Stimulated activated memory B cell treated with anti-CD40 and anti-IgM and Interleukin-4, amounts not matched to agents 10 μg/mL and 1 μg/mL and 100 μg/mL, for 72 hours (primary cell): ENCODE data around the gene SEC22C.

Source experiments
- ATAC-seq: fragments of 150-1000 bp; cut with Tn5 transposase; 2 replicates; pipeline ENCODE4 v1.10.0; 2021
- H3K27ac Mint-ChIP-seq: one replicate; pipeline ENCODE4 v1.8.0; 2022; ENCODE audit warnings: mild to moderate bottlenecking, mixed read lengths
- H3K27me3 Mint-ChIP-seq: one replicate; pipeline ENCODE4 v1.8.0; 2022; ENCODE audit warnings: mixed read lengths
- H3K36me3 Mint-ChIP-seq: one replicate; pipeline ENCODE4 v1.8.0; 2022; ENCODE audit warnings: mixed read lengths
- H3K4me1 Mint-ChIP-seq: one replicate; pipeline ENCODE4 v1.8.0; 2022; ENCODE audit warnings: mixed read lengths
- H3K4me3 Mint-ChIP-seq: one replicate; pipeline ENCODE4 v1.8.0; 2022; ENCODE audit warnings: mild to moderate bottlenecking, moderate library complexity, mixed read lengths
- H3K9me3 Mint-ChIP-seq: one replicate; pipeline ENCODE4 v1.8.0; 2022; ENCODE audit warnings: mixed read lengths

SEC22C gene

DNA sequence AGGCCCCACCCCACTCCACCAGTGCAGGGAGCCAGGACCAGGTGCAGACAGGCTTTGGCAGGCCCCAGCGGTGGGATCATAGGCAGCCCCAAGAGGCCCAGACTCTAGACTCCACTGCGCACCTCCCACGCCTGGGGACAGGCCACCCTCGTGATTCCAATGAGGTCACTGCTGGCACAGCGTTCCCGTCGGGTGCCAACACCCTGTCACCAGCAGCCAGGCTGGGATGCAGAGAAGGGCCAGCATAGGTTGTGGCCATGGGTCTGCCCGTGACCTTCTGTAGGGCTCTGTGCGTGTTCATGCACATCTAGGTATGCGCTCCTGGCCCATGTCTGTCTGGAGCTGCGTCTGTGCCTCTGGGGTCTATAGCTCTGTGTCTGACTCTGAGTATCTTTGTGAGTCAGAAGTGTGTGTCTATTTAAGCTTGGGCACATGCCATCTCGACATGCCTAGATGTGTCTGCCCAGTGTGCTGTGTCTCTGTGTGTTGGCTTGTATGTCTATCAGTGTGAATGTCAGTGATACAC lies 66.3 kb downstream of the SEC22C start:
- no peak for ATAC-seq
- H3K4me3 Mint-ChIP-seq, result no peak overlapping the region
- no peaks in the 10 kb centered on the region for H3K36me3 Mint-ChIP-seq
- H3K27ac Mint-ChIP-seq, result no peak overlapping the region
- H3K27me3 Mint-ChIP-seq, result peaks cover 9% of the 10 kb centered on the region
- H3K4me1 Mint-ChIP-seq, result no peaks in the 10 kb centered on the region
- no peaks in the 10 kb centered on the region for H3K9me3 Mint-ChIP-seq

DNA sequence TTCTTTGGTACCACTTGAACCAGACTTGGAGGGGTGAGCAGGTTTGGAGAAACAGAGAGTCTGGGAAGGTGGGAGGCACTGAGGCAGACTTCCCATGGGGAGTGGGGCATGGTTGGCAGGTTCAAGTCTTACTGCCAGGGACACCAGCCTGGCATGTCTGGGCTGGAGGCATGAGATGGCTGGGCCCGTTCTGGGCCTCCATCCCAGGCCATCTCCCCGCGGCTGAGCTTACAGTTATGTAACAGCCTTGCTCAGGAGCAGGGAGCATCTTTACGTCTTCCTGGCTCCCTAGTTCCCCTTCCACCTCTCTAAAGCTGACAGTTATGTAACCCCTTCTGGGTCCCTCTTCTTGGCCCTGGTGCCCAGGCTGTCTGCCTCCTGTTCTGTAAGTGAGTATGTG lies 66.9 kb downstream of the SEC22C start:
- ATAC-seq, result no peak
- Mint-ChIP-seq H3K9me3 (no peaks in the 10 kb centered on the region), H3K27me3 (peaks cover 9% of the 10 kb centered on the region), H3K4me1 (no peaks in the 10 kb centered on the region), H3K27ac (no peak overlapping the region), H3K4me3 (no peak overlapping the region), H3K36me3 (no peaks in the 10 kb centered on the region)

DNA sequence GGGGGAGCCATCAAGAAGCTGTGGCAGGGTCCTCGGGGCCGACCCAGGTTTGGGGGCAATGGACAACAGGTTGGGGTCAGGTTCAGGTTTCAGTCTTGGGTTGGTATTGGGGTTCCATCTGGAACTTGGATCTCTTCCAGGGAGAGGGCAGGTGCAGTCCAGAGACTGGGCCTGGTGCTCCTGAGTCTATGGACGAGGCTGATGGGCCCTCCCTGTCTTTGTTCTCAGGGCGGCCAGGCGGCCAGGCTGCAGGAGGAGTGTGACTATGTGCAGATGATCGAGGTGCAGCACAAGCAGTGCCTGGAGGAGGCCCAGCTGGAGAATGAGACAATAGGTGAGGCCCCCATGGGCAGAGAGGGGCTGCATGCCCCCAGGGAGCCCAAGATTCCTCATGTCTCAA lies 68.2 kb downstream of the SEC22C start:
- no peaks in the 10 kb centered on the region for H3K4me1 Mint-ChIP-seq
- no peaks in the 10 kb centered on the region for H3K36me3 Mint-ChIP-seq
- peaks cover 15% of the 10 kb centered on the region for H3K27me3 Mint-ChIP-seq
- ATAC-seq, result no peak
- no peak overlapping the region for H3K27ac Mint-ChIP-seq
- H3K9me3 Mint-ChIP-seq, result no peaks in the 10 kb centered on the region
- H3K4me3 Mint-ChIP-seq, result no peak overlapping the region

DNA sequence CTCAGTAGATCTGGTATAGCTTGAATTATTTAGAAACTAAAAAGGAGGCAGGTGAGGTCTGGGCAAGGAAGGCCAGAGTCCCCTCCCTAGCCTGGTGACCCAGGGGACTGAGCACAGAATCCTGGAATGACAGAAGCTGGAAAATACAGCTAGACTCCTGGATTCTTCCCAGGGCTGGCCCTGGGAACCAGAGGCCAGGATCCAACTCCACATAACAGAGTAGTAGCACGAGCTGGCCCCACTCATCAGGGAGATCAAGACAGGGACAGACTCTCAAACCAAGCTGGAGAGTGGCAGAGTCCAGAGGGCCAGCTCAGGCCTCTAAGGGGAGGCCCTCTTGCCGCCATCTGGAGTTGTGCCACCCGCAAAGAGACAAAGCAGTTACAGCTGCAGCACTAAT lies 68.6 kb downstream of the SEC22C start:
- no peaks in the 10 kb centered on the region for H3K36me3 Mint-ChIP-seq
- H3K4me1 Mint-ChIP-seq, result no peaks in the 10 kb centered on the region
- ATAC-seq, result no peak
- H3K27ac Mint-ChIP-seq, result no peak overlapping the region
- H3K27me3 Mint-ChIP-seq, result peaks cover 19% of the 10 kb centered on the region
- no peak overlapping the region for H3K4me3 Mint-ChIP-seq
- no peaks in the 10 kb centered on the region for H3K9me3 Mint-ChIP-seq

DNA sequence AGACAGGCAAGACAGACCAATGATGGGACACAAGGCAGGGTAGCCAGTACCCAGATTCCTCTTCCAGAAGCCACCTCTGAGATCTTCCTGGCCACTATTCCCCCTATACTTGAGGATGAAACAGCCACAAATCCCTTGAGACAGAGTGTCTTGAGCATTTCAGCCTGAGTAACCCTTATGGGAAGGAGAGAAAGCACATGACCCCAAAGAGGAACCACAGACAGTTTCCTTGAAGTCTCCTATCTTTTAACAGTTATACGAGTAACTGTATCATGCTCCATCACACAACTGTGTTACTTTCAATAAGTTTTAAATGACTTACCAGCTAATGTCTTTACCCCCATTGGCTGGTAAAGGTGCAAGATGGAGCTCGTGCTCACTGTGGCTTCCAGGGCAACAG lies 70.0 kb downstream of the SEC22C start:
- no peaks in the 10 kb centered on the region for H3K36me3 Mint-ChIP-seq
- H3K4me3 Mint-ChIP-seq, result no peak overlapping the region
- H3K4me1 Mint-ChIP-seq, result peaks cover 9% of the 10 kb centered on the region
- H3K27me3 Mint-ChIP-seq, result peaks cover 19% of the 10 kb centered on the region
- ATAC-seq, result no peak
- H3K27ac Mint-ChIP-seq, result no peak overlapping the region
- no peaks in the 10 kb centered on the region for H3K9me3 Mint-ChIP-seq

DNA sequence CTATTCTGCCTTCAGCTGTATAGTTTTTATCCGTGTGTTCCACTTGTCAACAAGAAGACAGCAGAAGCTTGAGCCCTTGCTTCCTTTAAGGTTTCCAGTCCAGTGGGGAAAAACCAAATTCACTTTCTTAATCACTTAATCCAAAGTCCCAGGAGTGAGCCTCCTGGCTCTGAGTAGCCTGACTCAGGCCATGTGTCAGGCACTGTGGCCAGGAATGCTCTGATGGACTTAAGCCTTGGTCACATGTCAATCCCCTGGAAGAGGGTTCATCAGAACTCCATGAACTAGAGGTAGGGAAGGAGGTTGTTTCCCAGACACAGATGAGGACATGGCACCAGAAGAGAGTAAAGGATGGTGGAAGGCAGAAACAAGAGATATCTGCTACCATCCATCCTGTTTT lies 70.6 kb downstream of the SEC22C start:
- H3K9me3 Mint-ChIP-seq, result no peaks in the 10 kb centered on the region
- no peaks in the 10 kb centered on the region for H3K36me3 Mint-ChIP-seq
- H3K4me1 Mint-ChIP-seq, result peaks cover 9% of the 10 kb centered on the region
- ATAC-seq, result no peak
- no peak overlapping the region for H3K27ac Mint-ChIP-seq
- H3K27me3 Mint-ChIP-seq, result peaks cover 19% of the 10 kb centered on the region
- no peak overlapping the region for H3K4me3 Mint-ChIP-seq

DNA sequence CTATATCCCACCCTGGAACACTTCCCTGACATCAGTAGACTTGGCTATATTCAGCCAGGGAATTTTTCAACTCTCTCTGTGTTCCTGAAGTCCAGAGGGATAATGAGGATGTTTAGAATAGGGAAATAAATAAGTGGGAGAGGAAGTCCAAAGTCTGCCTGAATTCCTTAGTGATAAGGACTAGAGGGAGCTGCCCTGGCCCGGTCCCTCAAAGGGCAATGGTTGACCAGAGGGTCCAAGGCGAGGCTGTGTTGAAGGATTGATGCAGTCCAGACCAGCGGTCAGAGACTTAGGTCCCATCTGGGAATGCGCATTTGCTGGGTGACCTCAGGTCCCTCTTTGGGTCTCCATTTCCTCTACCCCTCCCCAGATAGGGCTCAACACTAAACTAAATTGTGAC lies 71.4 kb downstream of the SEC22C start:
- no peak overlapping the region for H3K4me3 Mint-ChIP-seq
- H3K4me1 Mint-ChIP-seq, result peaks cover 9% of the 10 kb centered on the region
- H3K27ac Mint-ChIP-seq, result no peak overlapping the region
- H3K27me3 Mint-ChIP-seq, result peaks cover 19% of the 10 kb centered on the region
- no peak for ATAC-seq
- no peaks in the 10 kb centered on the region for H3K36me3 Mint-ChIP-seq
- H3K9me3 Mint-ChIP-seq, result no peaks in the 10 kb centered on the region

DNA sequence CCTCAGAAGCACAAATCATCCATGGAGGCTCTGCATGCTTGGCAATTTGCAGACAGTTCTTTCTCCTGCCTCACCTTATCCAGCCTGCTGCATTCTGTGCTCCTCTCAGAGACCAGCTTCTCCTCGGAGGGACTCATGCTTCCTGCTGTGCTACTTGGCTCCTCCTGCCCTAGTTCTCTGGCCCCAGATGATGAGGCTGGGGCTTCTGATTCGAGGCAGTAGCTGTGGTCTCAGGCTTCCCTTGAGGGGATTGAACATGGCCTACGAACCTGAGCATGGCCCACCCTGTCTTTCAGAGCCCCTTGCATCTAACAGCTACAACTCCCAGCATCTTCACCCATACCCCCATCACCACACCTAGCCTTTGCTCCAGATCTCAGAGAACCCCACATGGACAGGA lies 72.7 kb downstream of the SEC22C start:
- H3K4me1 Mint-ChIP-seq, result peaks cover 9% of the 10 kb centered on the region
- peaks cover 19% of the 10 kb centered on the region for H3K27me3 Mint-ChIP-seq
- no peak for ATAC-seq
- H3K4me3 Mint-ChIP-seq, result no peak overlapping the region
- H3K27ac Mint-ChIP-seq, result no peak overlapping the region
- no peaks in the 10 kb centered on the region for H3K36me3 Mint-ChIP-seq
- no peaks in the 10 kb centered on the region for H3K9me3 Mint-ChIP-seq

DNA sequence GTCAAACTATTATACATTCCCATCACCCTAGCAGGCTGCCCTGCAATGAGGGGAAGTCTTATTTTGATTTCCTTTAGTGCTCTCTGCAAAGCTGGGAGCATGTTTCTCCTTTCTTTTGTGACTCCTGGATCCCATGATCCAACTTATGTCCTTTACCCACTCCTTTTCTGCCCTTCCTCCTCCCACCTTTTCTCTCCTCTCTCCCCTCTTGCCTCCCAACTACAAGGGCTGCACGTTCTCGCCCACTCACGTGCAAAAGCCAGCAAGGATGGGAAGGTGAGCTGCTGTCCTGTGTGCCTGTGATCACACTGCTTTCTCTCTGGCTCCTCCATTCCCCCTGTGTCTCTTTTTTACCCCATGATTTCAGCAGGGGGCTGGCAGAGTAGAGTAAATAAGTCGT lies 73.2 kb downstream of the SEC22C start:
- Mint-ChIP-seq H3K4me3 (no peak overlapping the region), H3K9me3 (no peaks in the 10 kb centered on the region), H3K27me3 (peaks cover 16% of the 10 kb centered on the region), H3K36me3 (no peaks in the 10 kb centered on the region), H3K4me1 (peaks cover 9% of the 10 kb centered on the region), H3K27ac (no peak overlapping the region)
- ATAC-seq, result no peak

DNA sequence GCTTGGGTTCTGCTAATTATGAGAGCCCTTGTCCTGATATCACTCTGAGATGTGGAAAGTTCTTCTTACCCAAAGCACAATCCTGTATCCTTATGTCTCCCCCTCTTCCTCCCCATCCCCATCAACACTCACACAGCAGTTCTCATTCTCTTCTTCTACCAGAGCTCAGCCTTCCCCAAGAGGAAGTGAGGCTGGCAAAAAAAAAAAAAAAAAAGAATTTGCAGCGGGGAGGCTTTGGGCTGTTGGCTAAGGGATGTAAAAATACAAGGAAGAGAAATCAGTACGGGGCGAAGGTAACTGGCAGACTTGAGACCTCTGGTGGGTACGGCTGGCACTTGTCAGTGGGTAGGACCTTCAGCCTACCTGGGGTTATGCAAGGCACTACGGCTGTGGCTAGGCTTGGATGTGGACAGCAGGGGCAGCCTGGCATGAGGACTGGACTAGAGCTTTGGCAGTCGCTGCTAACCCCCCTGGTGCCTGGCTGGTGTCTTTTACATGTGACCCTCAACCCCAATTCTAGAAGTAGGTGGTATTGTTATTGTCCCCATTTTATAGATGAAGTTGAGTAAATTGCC lies 73.9 kb downstream of the SEC22C start:
- peaks cover 10% of the 10 kb centered on the region for H3K27me3 Mint-ChIP-seq
- no peaks in the 10 kb centered on the region for H3K36me3 Mint-ChIP-seq
- no peaks in the 10 kb centered on the region for H3K9me3 Mint-ChIP-seq
- H3K4me3 Mint-ChIP-seq, result no peak overlapping the region
- H3K27ac Mint-ChIP-seq, result no peak overlapping the region
- peaks cover 13% of the 10 kb centered on the region for H3K4me1 Mint-ChIP-seq
- ATAC-seq, result no peak

DNA sequence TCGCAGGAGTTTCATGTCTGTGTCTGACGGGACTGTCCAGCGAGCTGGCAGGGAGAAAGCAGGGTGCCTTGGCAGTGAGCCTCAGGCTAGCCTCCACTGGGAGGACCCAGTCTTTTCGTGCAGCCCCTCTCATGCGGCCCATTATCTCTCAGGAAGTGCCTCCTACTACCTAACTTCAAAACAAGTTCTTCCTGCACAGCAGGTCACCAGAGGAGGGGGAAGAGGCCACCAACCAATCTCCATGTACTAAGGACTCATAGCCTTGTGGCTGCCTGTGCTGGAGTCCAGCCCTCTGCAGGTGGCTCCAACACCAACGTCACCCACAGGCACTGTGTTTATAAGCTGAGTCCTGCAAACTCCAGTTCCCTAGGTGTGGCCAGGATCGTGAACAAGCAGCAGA lies 74.5 kb downstream of the SEC22C start:
- Mint-ChIP-seq H3K27ac (no peak overlapping the region), H3K36me3 (no peaks in the 10 kb centered on the region), H3K4me3 (no peak overlapping the region), H3K4me1 (peaks cover 15% of the 10 kb centered on the region), H3K27me3 (peaks cover 10% of the 10 kb centered on the region), H3K9me3 (no peaks in the 10 kb centered on the region)
- no peak for ATAC-seq

DNA sequence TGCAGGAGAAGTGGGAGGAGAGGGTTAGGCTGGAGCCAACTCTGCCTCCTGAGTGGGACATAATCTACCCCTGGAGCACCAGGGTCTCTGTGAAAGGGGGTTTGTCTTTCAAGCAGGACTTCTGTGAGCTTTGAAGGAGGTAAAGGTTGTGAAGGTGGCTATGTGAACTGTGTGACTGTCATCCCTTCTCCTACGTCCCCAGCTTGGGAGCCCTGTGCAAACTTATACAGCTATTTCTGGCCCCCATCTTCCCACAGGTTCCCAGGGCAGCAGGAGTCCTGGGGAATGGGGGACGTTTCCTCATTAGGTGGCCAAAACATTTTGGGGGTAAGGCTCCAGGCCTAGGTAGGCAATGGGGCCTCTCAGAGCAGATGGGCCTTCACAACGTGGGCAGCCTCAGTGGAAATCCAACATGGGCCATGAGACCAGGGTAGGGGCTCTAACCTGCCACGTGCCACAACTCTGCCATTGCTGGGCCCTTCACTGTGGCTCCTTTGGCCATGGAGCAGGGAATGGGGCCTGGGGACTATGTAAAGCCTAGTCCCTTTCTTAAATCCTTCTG lies 75.8 kb downstream of the SEC22C start:
- Mint-ChIP-seq H3K9me3 (no peaks in the 10 kb centered on the region), H3K4me3 (no peak overlapping the region), H3K27ac (no peak overlapping the region), H3K4me1 (peaks cover 28% of the 10 kb centered on the region), H3K36me3 (no peaks in the 10 kb centered on the region), H3K27me3 (peaks cover 19% of the 10 kb centered on the region)
- ATAC-seq, result no peak

DNA sequence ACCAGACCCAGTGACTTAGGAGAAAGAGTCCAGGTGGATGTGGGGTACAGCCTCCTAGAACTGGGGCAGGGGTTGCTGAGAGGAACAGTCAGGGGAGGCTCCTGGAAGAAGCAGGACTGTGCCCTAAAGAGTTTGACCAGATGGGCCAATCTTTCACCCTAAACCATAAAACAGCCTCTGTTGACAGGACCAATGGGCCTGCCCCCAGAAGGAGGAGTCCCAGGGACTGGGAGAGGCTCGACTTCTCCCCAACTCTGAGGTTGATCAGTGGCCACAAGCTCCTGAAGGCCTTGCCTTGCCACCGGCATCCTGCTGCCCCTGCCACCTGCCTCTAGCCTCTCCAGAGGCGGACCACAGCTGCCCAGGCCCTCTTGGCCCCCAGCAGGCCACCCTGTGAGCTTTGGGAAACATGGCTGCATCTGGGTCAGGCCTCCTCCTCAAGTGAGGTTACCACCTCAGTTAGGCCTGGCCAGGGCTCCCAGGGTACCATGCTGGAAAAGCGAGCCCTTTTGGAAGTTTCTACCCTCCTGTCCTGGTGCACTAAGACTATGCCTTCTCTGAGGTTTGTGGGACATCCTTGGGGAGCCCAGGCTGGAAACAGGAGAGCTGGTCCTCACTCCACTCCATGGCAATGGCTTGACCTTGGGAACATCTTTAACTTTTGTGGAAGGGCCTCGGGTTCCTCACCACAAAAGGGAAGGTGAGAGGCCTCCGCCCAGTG lies 76.5 kb downstream of the SEC22C start:
- no peak overlapping the region for H3K4me3 Mint-ChIP-seq
- H3K4me1 Mint-ChIP-seq, result peaks cover 32% of the 10 kb centered on the region
- H3K36me3 Mint-ChIP-seq, result no peaks in the 10 kb centered on the region
- no peak overlapping the region for H3K27ac Mint-ChIP-seq
- H3K9me3 Mint-ChIP-seq, result no peaks in the 10 kb centered on the region
- H3K27me3 Mint-ChIP-seq, result peaks cover 25% of the 10 kb centered on the region
- no peak for ATAC-seq

DNA sequence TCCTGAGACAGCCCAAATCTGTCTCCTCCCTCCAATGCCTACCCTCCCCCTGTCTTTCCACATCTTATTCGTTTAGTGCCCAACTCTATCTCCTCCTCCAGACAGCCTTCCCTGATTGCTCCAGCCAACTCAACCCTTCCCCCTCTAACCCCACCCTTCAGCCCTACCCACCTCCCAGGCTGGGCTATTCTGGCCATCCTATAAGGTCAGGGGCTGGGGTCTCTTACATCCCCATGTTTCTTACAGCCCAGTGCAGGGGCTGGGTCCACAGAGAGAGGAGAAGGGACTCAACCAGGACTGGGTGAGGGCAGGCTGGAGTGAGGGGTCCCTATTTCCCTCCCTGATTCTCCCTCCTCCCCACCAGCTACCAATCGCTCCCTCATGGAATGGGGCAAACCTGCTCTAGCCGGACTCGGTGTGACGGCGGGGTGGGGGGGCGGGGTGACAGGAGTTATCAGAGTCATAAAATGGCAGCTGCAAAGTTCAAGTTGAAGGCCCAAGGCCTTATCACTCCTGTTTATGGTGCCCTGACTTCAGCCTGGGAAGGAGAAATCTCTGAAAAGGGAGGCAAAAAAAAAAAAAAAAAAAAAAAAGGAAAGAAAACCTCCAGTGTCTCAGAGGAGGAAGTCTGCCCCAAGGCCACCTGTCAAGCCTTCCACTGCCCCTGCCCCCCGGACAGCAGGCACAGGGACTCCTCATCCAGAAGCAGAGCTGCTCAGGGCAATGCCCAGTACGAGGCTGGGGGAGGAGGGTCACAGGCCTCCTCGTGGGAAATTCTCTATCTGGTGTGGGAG lies 77.2 kb downstream of the SEC22C start:
- Mint-ChIP-seq H3K4me1 (peaks cover 32% of the 10 kb centered on the region), H3K9me3 (no peaks in the 10 kb centered on the region), H3K27ac (no peak overlapping the region), H3K4me3 (no peak overlapping the region), H3K36me3 (no peaks in the 10 kb centered on the region), H3K27me3 (peaks cover 33% of the 10 kb centered on the region)
- no peak for ATAC-seq

DNA sequence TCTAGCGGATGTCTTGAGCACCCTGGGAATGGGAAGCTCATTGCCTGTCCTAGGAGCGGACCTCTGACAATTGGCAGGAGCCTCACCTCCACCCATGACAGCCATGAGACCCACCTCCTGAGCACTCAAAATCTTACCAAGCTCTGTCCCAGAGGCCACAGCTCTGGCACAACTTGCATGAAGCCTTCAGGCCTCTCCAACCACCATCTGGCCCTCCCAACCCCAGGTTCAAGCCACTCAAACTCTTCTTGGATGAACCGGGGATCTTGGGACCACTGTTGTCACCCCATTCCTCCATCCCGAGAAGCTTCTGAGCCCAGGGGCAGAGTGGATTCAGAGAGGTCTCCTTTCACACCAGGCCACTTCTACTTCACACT lies 77.8 kb downstream of the SEC22C start:
- Mint-ChIP-seq H3K27ac (no peak overlapping the region), H3K4me3 (no peak overlapping the region), H3K4me1 (peaks cover 32% of the 10 kb centered on the region), H3K9me3 (no peaks in the 10 kb centered on the region), H3K27me3 (peaks cover 38% of the 10 kb centered on the region), H3K36me3 (no peaks in the 10 kb centered on the region)
- no peak for ATAC-seq
